A673 (cell line): Measurements from ENCODE around the gene PRKG1.

Source experiments
- CTCF ChIP-seq: fragments of 300-800, 200-600 bp; sonication (generic); conservative IDR thresholded peaks from 2 replicates; pipeline ENCODE4 v1.5.1; 2017; ENCODE audit warnings: low read depth, mild to moderate bottlenecking, antibody characterized with exemption, low read length, moderate library complexity, mixed read lengths
- EZH2 ChIP-seq: fragments of 200-600 bp; sonication (generic); IDR thresholded peaks from 2 replicates; pipeline ENCODE4 v1.6.1; 2017; ENCODE audit warnings: borderline replicate concordance, low read depth, mild to moderate bottlenecking, mixed read lengths, antibody characterized with exemption, low read length; ENCODE audit not compliant: poor library complexity, severe bottlenecking

GRCh38 chr10:51569467-51569866, 495.2 kb downstream of the PRKG1 start:
- no peak for TF ChIP-seq CTCF
- no peak for TF ChIP-seq EZH2
